Effector CD8-positive, alpha-beta T cell (primary cell): ENCODE results near the gene ZNF805.
"Not testable (repeated sequence)": the region's sequence is repeated elsewhere in the genome, so short reads cannot be mapped to it uniquely, and the experiment has no call there.

Source experiments
- DNase-seq: peaks from one replicate; lab custom pipeline; 2025; lab: John Stamatoyannopoulos, UW
- total RNA-seq, 4 experiments: gene quantifications; one replicate each; lab custom pipeline; 2026; lab: John Stamatoyannopoulos, UW

ZNF805 gene
- 38.8 to 56.5 (median 48.7) reads per million in 4 experiments for total RNA-seq

DNA sequence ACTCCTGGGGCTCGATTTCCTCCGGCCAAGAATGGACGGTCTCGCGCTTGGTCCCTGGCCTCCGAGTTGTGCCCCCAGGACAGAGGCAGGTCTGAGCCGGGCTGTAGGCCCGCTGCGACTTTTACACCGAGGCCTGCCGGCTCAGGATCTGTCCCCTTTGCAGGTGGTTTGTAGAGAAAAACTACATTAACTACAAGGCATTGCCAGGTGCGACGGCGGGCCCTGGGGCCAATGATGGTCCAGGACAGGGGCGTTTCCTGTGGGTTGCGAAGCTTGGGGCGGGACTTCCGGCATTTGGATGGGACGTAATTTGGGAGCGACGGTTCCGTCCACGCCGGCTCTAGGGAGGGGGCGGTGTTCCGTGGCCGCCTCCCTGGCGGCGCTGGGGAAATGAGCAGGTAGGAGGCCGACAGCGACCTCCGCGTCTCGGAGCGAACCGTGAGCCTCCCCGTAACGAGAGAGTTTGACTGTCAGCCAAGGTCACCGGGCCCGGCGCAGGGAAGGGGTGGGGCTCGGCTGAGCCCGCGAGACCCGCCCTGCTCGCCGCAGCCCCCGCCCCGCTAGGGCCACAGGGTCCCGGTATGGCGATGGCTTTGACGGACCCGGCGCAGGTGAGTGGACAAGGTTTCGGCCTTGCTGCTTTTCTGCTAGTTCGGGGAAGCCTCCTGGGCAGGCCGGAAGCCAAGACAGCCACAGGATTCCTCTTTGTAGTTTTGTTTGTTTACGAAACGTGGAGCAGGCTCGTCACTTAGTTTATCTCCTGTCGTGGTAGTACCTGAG is at the start of gene ZNF805:
Gene ZNF805 (plus strand): TSS at position 322 of the 780 bp plus-strand sequence. CDS start 260 bp downstream, at position 582.
- peak; percentile 90 for DNase-seq

GRCh38 chr19:57191141-57192076 is 49.0 kb upstream of the ZNF805 start, which contains the start of gene ZNF264:
Gene ZNF264 (plus strand): TSS chr19:57191500. CDS start chr19:57191914, 414 bp downstream.
- peak; percentile 76 for DNase-seq

DNA sequence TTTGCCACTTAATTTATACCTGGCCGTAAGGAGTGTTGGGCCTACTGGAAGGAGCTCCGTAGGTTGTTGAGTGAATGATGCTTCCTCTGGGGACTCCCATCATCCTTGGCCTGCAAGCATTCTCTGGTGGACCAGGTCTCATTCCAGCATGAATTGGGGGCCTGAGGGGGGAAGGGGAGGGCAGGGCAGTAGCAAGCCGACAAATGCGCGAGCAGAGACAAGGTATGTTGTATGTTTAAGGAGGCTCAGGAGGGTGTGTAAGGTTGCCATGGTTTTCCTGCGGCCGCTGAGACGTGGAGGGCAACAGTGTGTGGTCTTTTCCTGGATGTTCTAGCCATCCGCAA is 48.4 kb upstream of the ZNF805 start:
- DNase-seq = no peak

DNA sequence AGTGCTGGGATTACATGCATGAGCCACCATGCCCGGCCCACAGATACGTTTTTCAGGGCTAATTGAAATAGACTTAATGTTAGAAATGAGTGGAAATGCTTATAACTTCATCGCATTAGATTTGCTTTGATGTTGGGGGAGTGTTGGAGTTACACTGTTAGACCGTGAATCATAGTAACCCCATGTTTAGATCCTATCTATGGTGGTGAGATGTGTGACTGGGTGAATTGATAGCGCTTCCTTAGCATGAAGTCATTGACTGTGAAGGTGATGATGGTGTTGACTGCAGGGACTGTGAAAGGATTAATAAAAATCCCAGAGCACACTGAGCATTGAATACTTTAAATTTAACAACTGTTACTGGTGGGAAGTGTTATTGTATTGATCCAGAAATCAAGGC is 47.4 kb upstream of the ZNF805 start:
- DNase-seq = no peak

- not testable (repeated sequence) for DNase-seq
Observed at GRCh38 chr19:57197874-57198273, 42.6 kb upstream of the ZNF805 start.

- no peak for DNase-seq
Observed at GRCh38 chr19:57202160-57202559, 38.3 kb upstream of the ZNF805 start.

GRCh38 chr19:57210381-57210780 is 30.1 kb upstream of the ZNF805 start:
- DNase-seq = no peak

DNA sequence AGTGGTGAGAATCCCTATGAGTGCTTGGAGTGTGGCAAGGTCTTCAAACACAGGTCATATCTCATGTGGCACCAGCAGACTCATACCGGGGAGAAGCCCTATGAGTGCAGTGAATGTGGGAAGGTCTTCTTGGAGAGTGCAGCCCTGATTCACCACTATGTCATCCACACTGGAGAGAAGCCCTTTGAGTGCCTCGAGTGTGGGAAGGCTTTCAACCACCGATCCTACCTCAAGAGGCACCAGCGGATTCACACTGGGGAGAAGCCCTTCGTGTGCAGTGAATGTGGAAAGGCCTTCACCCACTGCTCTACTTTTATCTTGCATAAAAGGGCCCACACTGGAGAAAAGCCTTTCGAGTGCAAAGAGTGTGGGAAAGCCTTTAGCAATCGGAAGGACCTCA is 28.3 kb upstream of the ZNF805 start:
- no peak for DNase-seq

DNA sequence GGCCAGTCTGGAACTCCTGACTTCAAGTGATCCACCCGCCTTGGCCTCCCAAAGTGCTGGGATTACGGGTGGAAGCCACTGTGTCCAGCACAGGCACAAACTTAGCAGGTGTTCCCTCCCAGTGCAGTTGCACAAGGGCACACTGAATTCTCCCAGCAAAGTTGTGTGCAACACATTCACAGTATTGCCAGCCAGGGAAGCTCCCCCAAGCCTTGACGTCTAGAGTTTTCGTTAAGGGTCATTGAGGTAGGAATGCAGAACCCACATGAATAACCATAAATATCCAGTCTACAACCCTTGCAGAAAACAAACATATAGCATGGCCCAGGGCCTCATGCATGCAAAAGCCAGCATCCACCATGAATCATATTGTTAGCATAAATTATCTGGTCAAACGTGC is 12.9 kb upstream of the ZNF805 start:
- no peak for DNase-seq

GRCh38 chr19:57231686-57232085 is 8.7 kb upstream of the ZNF805 start:
- DNase-seq = no peak

GRCh38 chr19:57233207-57233606 is 7.2 kb upstream of the ZNF805 start:
- no peak for DNase-seq

DNA sequence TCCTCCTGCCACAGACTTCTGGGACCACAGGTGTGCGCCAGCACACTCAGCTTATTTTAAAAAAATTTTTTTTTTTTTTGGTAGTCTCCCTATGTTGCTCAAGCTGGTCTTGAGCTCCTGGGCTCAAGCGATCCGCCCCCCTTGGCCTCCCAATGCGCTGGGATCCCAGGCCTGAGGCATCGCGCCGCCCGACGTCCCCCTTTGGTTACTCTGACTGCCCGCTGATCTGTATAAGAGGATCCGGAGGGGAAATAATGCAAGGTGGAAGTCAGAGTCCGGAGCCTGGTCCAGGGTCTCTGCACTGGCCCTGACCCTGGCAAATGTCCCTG is 486 bp upstream of the ZNF805 start:
- no peak for DNase-seq

DNA sequence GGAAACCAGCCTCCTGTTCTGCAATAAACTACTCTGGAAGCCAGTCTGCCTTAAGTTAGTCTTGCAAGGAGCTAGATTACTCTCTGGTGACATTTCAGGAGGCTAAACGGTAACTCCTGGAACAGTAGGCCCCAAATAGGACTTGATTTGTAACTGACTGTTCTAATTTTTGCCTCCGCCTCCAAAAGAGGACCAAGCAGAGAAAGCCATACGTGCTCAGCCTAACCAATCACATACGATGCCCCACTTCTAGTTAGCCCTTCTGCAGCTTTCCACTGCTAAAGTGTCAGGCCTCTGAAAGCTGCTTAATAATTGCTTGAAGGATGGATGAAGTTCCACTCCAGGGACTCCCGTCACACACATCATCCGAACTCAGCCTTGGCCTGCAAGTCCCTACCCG is 744 bp downstream of the ZNF805 start:
- DNase-seq = no peak

DNA sequence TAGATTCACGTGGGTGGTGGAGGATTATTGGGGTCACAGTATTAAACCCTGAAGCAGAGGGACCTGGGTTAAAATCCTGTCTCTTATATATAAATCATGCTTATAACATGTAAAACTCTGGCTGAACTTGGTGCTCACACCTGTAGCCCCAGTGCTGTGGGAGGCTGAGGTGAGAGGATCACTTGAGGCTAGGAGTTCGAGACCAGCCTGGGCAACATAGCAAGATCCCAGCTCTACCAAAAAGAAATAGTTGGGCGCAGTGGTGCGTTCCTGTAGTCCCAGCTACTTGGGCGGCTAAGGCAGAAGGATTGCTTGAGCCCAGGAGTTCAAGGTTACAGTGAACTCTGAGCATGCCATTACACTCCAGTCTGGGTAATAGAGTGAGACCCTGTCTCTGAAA is 2.4 kb downstream of the ZNF805 start:
- DNase-seq = no peak

DNA sequence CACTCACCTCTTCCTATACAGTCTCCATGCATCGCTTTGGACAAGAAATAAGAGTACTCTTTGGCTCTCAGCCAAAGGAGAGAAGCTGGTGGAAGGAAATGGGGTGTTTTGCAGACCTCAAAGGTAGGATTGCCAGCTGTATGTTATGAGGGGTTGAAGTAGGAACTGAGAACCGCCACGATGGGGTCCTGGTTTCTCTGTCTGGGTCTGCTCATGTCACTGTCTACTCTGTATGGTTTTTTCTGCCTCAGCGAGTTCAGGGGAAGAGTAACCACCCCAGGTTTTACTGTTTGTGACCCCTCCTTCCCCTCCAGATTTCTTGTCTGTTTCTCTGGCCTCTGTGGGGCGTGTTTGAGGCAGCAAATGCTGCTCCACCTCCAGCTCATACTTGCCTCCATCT is 4.1 kb downstream of the ZNF805 start:
- no peak for DNase-seq

- no peak for DNase-seq
Observed at GRCh38 chr19:57245066-57245465, 4.6 kb downstream of the ZNF805 start.

GRCh38 chr19:57245959-57246358 is 5.5 kb downstream of the ZNF805 start:
- no peak for DNase-seq

- DNase-seq = no peak
Observed at GRCh38 chr19:57248646-57249045, 8.2 kb downstream of the ZNF805 start.

DNA sequence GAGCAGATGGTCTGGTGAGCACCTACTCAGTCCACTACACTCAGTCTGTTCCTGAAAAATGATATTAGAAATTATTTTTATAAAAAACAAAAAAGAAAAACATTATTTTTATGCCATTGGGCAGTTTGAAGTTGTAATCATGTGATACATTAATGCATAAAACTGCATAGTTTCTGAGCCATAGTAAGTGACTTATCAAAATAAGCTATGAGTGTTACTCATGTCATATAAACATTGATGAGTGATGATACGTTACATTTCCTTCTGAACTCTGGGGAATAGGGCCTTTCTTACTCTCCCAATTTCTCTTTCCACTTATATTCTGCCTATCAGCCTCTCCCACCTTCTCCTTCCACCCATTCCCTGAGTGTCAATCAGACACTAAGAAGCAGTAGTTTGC is 8.9 kb downstream of the ZNF805 start:
- no peak for DNase-seq

GRCh38 chr19:57253767-57254166 is 13.3 kb downstream of the ZNF805 start:
- DNase-seq = not testable (repeated sequence)

- no peak for DNase-seq
Observed at GRCh38 chr19:57262044-57262443, 21.6 kb downstream of the ZNF805 start.

DNA sequence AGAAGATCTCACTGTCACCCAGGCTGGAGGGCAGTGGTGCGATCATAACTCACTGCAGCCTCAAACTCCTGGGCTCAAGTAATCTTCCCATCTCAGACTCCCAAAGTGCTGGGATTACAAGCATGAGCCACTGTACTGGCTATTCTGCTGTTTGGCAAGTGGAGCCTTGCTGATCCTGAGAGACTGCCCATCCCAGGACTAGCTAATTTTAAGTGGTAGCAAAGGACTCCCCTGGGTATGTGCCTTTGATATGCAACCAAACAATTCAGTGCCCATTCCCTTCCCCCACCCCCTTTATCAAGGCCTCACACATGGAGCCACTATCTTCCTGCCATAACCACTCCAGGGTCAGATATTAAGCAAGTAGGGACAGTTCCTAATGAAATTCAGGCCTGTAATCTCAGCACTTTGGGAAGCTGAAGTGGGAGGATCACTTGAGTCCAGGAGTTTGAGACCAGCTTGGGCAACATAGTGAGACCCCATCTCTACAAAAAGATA is 22.9 kb downstream of the ZNF805 start:
- DNase-seq = no peak

DNA sequence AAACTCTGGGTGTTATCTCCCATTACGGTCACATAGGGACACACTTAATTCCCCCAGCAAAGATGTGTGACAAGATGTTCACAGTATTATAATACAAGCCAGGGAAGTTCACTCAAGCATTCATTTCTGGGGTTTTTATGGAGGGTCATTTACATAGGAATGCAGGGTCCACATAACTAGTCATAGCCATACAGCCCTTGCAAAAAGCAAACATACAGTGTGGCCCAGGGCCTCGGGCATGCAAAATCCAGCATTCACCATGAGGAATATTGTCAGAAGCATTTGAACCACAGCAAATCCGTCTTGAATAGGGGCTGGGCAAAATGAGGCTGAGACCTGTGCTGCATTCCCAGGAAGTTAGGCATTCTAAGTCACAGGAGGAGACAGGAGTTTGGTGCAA is 26.9 kb downstream of the ZNF805 start:
- DNase-seq = no peak
